Astrocyte of the spinal cord (primary cell): Measurements from ENCODE around the gene AURKAIP1.
A peak's percentile ranks its signal among the peaks of the same experiment; 100 is the strongest.
"Not testable (repeated sequence)": the region's sequence is repeated elsewhere in the genome, so short reads cannot be mapped to it uniquely, and the experiment has no call there.

Source experiments
- DNase-seq: peaks from one replicate; pipeline ENCODE4 v3.0.0; 2011; ENCODE audit warnings: low read depth, low spot score
- H3K4me3 ChIP-seq: 2 replicates; pipeline ENCODE4 v1.5.1; 2011; ENCODE audit warnings: low read depth, mild to moderate bottlenecking, low read length, moderate library complexity
- CTCF ChIP-seq: IDR thresholded peaks from 2 replicates; pipeline ENCODE4 v1.5.1; 2012; ENCODE audit warnings: low read depth, mild to moderate bottlenecking, low read length, inconsistent platforms
- in situ Hi-C: cut with HindIII; loops from 2 replicates; pipeline ENCODE4 v1.10.0; 2017; ENCODE audit warnings: low sequenced_read_pairs

Gene AURKAIP1

GRCh38 chr1:1371746-1372711 is 3.0 kb downstream of the AURKAIP1 start:
- TF ChIP-seq CTCF, result peak; percentile 96
- H3K4me3 ChIP-seq, result no peak overlapping the region
- in situ Hi-C loops, result no loop called here
- peak; percentile 52 for DNase-seq

DNA sequence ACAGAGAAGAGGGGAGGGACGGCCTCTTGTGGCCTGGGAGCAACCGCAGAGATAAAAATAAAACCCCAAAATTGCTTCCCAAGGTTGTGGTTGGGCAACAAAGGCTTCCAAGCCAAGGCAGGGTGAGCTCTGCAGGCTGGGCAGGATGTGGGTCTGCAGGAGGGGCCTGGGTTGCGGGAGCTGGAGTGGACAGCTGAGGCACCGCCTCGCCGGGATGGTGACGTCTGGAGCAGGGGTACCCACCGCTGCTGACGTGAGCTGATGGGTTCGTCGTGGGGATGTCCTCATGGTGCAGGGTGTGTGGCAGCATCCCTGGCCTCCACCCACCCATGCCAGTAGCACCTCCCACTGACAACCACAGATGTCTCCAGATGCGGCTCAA is 3.7 kb downstream of the AURKAIP1 start:
- no peak for TF ChIP-seq CTCF
- in situ Hi-C loops, result no loop called here
- no peak for DNase-seq
- H3K4me3 ChIP-seq, result no peak overlapping the region

DNA sequence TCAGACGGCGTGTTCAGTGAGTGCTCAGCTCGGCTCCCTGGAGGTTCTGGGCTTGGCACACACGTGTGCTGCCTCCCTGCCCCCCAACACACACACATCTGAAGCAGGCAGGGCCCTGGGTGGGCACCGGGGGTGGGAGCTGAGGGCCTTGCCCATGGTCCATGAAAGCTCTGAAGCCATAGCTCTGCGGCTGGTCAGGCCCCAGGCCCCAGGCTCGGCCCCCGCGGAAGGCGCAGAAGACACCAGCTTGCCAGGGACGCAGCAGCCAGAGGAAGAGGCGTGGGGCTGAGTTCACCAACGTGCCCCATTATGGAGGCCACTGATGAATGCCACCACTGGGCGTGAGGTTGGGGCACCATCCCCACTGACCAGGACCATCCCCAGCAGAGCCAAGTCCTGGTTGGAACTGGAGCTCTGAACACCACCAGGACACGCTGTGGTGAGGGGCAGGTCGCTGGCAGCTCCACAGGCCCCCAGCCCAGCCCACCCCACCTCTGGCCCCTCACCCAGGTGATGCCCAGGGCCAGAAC is 4.2 kb downstream of the AURKAIP1 start:
- DNase-seq, result no peak
- H3K4me3 ChIP-seq, result no peak overlapping the region
- no peak for TF ChIP-seq CTCF
- in situ Hi-C loops, result no loop called here

DNA sequence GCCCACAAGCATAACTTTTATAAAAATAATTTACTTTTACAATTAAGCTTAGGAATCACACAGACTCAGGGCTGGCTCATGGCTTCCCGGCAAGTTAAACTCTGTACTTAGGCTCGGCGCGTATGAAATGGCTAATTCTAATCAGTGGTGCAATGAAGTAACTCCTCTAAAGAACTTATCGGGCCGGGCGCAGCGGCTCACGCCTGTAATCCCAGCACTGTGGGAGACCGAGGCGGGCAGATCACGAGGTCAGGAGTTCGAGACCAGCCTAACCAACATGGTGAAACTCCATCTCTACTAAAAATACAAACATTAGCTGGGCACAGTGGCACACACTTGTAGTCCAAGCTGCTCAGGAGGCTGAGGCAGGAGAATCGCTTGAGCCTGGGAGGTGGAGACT is 4.9 kb downstream of the AURKAIP1 start:
- in situ Hi-C loops, H3K4me3 ChIP-seq, DNase-seq: not testable (repeated sequence)

DNA sequence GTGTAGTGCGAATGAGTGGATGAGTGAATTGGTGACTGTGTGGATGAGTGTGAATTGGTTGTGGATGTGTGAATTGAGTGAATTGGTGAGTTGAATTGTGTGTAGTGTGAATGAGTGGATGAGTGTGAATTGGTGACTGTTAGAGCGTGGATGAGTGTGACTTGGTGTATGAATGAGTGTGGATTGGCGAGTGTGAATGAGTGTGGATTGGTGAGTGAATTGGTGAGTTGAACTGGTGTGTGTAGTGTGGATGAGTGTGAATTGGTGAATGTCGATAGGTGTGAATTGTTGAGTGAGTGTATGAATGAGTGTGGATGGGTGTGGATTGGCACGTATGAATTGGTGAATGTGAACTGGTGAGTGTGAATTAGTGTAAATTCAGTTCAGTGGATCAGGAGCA is 7.7 kb downstream of the AURKAIP1 start:
- no peak overlapping the region for H3K4me3 ChIP-seq
- DNase-seq, result no peak
- in situ Hi-C loops, result no loop called here
- no peak for TF ChIP-seq CTCF

- H3K4me3 ChIP-seq, result no peak overlapping the region
- no peak for DNase-seq
- TF ChIP-seq CTCF, result no peak
- in situ Hi-C loops, result no loop called here
These were observed 8.3 kb downstream of the AURKAIP1 start for GRCh38 chr1:1366699-1367066.
